ENCODE results near the gene TMEM273. TPM values are rescaled to one million over a fixed set of nuclear protein-coding genes. Genes with fewer than 3 reads are reported as not detected.

Gene TMEM273
- total RNA-seq, 1 donor from 2014 or later: 0.37 TPM

GRCh38 chr10:49222170-49222569 is 34.0 kb upstream of the TMEM273 start:
- no peak overlapping the region for H3K27ac Mint-ChIP-seq (ENCODE audit: unreplicated experiment)
- H3K4me1 Mint-ChIP-seq: no peaks in the 10 kb centered on the region
- peaks cover 8% of the 10 kb centered on the region for H3K9me3 Mint-ChIP-seq

DNA sequence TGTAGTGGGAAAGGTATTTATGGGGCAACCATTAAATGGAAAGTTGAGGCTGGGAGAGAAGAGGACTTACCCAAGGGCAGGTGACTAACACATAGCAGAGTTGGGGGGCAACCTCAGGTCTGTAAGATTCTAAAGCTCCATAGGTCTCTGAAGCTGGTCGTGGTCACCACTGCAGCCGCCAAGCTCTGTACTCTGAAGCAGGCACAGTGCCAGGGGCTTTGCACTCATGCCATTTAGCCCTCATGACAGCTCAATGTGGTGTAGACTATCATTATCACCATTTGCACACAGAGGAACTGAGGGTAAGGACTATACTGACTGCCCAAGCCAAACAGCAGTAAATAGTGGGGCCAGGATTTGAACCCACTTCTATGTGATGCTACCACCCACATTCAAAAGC is 32.5 kb upstream of the TMEM273 start:
- Mint-ChIP-seq H3K4me3 (no peak overlapping the region), H3K4me1 (no peaks in the 10 kb centered on the region), H3K27ac (ENCODE audit: unreplicated experiment) (no peak overlapping the region), H3K36me3 (ENCODE audit: low read depth) (no peaks in the 10 kb centered on the region), H3K9me3 (peaks cover 8% of the 10 kb centered on the region), H3K27me3 (ENCODE audit: low read depth) (peaks cover 15% of the 10 kb centered on the region)
- no peak for DNase-seq (ENCODE audit: low read depth, low spot score)
- TF ChIP-seq, protein P1, sequence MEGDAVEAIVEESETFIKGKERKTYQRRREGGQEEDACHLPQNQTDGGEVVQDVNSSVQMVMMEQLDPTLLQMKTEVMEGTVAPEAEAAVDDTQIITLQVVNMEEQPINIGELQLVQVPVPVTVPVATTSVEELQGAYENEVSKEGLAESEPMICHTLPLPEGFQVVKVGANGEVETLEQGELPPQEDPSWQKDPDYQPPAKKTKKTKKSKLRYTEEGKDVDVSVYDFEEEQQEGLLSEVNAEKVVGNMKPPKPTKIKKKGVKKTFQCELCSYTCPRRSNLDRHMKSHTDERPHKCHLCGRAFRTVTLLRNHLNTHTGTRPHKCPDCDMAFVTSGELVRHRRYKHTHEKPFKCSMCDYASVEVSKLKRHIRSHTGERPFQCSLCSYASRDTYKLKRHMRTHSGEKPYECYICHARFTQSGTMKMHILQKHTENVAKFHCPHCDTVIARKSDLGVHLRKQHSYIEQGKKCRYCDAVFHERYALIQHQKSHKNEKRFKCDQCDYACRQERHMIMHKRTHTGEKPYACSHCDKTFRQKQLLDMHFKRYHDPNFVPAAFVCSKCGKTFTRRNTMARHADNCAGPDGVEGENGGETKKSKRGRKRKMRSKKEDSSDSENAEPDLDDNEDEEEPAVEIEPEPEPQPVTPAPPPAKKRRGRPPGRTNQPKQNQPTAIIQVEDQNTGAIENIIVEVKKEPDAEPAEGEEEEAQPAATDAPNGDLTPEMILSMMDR (conservative IDR thresholded peaks at IDR 0.05): no peak

More at GRCh38 chr10:49222170-49222569, 34.0 kb upstream of the TMEM273 start:
- H3K27me3 Mint-ChIP-seq (ENCODE audit: low read depth): peaks cover 15% of the 10 kb centered on the region
- no peak overlapping the region for H3K4me3 Mint-ChIP-seq
- TF ChIP-seq, protein P1 (conservative IDR thresholded peaks at IDR 0.05): no peak
- H3K36me3 Mint-ChIP-seq (ENCODE audit: low read depth): no peaks in the 10 kb centered on the region
- DNase-seq (ENCODE audit: low read depth, low spot score): no peak

DNA sequence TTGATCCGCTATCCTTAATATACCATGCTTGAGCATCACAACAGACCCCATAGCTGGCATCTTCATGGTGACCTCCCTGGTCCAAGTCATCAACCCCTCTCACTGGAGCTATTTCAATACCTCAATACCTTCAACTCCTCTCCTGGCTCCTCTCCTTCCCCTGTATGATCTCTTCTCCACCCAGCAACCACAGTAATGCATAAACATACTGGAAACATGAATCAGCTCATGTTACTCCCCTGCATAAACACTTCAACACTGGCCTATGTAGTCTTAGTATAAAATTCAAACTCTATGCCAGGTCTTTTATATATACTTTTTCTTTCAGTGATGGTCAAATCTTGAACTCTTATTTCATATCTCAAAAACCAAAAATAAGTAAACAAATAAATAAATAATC is 31.8 kb upstream of the TMEM273 start:
- TF ChIP-seq, protein P1 (conservative IDR thresholded peaks at IDR 0.05): no peak
- DNase-seq (ENCODE audit: low read depth, low spot score): no peak
- Mint-ChIP-seq H3K4me3 (no peak overlapping the region), H3K36me3 (ENCODE audit: low read depth) (no peaks in the 10 kb centered on the region), H3K27ac (ENCODE audit: unreplicated experiment) (no peak overlapping the region), H3K27me3 (ENCODE audit: low read depth) (peaks cover 15% of the 10 kb centered on the region), H3K4me1 (no peaks in the 10 kb centered on the region), H3K9me3 (peaks cover 8% of the 10 kb centered on the region)

DNA sequence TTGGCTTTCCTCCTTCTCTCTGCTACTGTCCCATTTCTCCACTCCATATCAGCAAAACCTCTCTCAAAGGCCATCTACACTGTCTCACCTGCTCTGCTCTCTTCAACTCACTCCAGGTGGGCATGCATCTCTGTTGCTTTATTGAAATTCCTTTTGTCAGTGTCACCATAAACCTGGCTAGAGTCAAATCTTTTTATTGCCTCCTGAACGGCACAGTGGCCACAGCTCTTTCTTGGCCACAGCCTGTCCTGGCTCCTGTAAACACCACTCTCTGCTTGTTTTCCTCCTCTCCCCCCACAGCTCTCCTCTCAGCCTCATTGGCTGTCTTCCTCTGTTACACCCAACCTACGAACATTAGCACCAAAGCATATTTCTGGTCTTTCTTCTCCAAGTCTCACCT is 31.1 kb upstream of the TMEM273 start:
- Mint-ChIP-seq H3K27me3 (ENCODE audit: low read depth) (peaks cover 15% of the 10 kb centered on the region), H3K36me3 (ENCODE audit: low read depth) (no peaks in the 10 kb centered on the region), H3K27ac (ENCODE audit: unreplicated experiment) (peak overlapping the region; percentile 4), H3K4me3 (no peak overlapping the region), H3K4me1 (no peaks in the 10 kb centered on the region), H3K9me3 (peaks cover 8% of the 10 kb centered on the region)
- no peak for DNase-seq (ENCODE audit: low read depth, low spot score)
- TF ChIP-seq, protein P1 (conservative IDR thresholded peaks at IDR 0.05): no peak

DNA sequence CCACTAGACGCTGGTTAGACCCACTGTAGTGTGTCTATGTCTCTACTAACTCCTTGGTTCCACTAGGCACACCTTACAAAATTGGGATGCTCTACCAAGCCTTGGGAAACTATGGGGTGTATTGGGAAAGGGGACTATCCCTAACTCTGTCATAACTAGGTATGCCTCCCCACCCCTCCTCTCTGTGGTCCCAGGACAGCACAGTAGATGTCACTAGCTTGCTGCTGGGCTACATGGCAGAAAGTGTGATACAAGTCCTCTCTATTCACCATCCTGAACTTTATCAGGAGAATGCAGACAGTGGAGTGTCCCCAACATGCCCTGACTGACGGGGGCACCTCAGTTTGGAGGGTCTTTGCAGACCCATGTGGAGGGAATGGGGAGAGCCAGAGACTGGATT is 30.3 kb upstream of the TMEM273 start:
- DNase-seq (ENCODE audit: low read depth, low spot score): no peak
- TF ChIP-seq, protein P1 (conservative IDR thresholded peaks at IDR 0.05): no peak
- peaks cover 5% of the 10 kb centered on the region for H3K9me3 Mint-ChIP-seq
- H3K36me3 Mint-ChIP-seq (ENCODE audit: low read depth): no peaks in the 10 kb centered on the region
- H3K27me3 Mint-ChIP-seq (ENCODE audit: low read depth): peaks cover 15% of the 10 kb centered on the region
- no peak overlapping the region for H3K27ac Mint-ChIP-seq (ENCODE audit: unreplicated experiment)
- no peaks in the 10 kb centered on the region for H3K4me1 Mint-ChIP-seq
- no peak overlapping the region for H3K4me3 Mint-ChIP-seq

DNA sequence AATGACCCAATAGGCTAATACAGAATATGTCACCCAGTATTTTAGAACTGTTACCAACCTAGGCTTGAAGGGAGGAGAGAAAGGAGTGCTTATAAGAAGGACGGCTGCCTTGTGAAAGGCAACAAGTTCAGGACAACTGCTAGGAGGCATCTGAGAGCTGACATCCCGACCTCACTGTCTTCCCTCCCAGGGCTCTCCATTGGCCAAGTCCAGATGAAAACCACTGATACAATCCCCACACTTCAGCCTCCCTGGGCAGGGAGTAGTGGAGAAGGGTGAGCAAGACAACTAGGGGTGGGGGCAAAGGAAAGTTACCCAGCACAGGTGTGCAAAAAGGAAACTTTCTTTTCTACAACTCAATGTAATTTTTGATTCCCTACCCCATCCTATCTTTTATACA is 29.5 kb upstream of the TMEM273 start:
- H3K4me1 Mint-ChIP-seq: no peaks in the 10 kb centered on the region
- H3K27me3 Mint-ChIP-seq (ENCODE audit: low read depth): peaks cover 15% of the 10 kb centered on the region
- no peaks in the 10 kb centered on the region for H3K36me3 Mint-ChIP-seq (ENCODE audit: low read depth)
- no peak overlapping the region for H3K4me3 Mint-ChIP-seq
- H3K9me3 Mint-ChIP-seq: peaks cover 5% of the 10 kb centered on the region
- DNase-seq (ENCODE audit: low read depth, low spot score): no peak
- TF ChIP-seq, protein P1 (conservative IDR thresholded peaks at IDR 0.05): no peak
- H3K27ac Mint-ChIP-seq (ENCODE audit: unreplicated experiment): no peak overlapping the region

Data from neural crest cell (in vitro differentiated cells).